Omental fat pad (tissue), 4 donors: ENCODE results near the gene THEMIS. TPM values are rescaled to one million over a fixed set of nuclear protein-coding genes. Genes with fewer than 3 reads are reported as not detected.

Experiments used
- ATAC-seq: fragments of 150-250 bp; one replicate; pipeline ENCODE4 v1.9.1; 2016; ENCODE audit warnings: mild to moderate bottlenecking, moderate library complexity; ENCODE audit not compliant: low FRiP score
- DNase-seq: peaks from one replicate; pipeline ENCODE4 v3.0.0-alpha.2; 2019; ENCODE audit warnings: low spot score
- total RNA-seq, 4 donors: library from RNA; depleted of rRNA; stranded (reverse); fragments of >200 nt; gene quantifications; one replicate each; pipeline ENCODE4 v1.1.0, GENCODE V29; 2016
- TF ChIP-seq, protein P1 (sequence below), 3 donors: fragments of 450-650 bp; IDR thresholded peaks; one replicate each; pipeline ENCODE4 v1.5.1; 2016 to 2017; ENCODE audit warnings: antibody characterized with exemption in 3 of 3, mild to moderate bottlenecking in 3 of 3, moderate library complexity in 2 of 3

The THEMIS gene
- total RNA-seq, 4 donors from 2014 or later, result 0.56 to 1.7 (median 1.4) TPM

DNA sequence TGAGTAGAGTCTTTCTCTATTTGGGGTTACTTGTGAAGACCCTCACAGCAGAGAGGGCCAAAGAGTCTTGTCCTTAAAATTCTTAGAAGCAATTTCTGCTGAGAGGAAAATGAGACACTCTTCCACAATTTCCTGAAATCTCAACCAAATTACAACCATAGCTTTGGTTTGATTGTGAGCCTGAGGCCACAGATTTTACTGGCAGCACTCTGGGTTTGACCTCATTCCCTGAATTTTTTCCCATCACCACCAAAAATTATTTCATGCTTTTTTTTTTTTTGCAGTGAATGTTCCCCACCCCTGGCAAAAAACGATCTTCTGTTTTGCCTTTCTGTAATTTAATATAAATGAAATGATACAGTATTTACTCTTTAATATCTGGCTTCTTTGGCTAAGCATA, 125.5 kb downstream of the THEMIS start:
- no peak for DNase-seq
- TF ChIP-seq, protein P1, sequence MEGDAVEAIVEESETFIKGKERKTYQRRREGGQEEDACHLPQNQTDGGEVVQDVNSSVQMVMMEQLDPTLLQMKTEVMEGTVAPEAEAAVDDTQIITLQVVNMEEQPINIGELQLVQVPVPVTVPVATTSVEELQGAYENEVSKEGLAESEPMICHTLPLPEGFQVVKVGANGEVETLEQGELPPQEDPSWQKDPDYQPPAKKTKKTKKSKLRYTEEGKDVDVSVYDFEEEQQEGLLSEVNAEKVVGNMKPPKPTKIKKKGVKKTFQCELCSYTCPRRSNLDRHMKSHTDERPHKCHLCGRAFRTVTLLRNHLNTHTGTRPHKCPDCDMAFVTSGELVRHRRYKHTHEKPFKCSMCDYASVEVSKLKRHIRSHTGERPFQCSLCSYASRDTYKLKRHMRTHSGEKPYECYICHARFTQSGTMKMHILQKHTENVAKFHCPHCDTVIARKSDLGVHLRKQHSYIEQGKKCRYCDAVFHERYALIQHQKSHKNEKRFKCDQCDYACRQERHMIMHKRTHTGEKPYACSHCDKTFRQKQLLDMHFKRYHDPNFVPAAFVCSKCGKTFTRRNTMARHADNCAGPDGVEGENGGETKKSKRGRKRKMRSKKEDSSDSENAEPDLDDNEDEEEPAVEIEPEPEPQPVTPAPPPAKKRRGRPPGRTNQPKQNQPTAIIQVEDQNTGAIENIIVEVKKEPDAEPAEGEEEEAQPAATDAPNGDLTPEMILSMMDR (IDR thresholded peaks at IDR 0.05), result no peak

DNA sequence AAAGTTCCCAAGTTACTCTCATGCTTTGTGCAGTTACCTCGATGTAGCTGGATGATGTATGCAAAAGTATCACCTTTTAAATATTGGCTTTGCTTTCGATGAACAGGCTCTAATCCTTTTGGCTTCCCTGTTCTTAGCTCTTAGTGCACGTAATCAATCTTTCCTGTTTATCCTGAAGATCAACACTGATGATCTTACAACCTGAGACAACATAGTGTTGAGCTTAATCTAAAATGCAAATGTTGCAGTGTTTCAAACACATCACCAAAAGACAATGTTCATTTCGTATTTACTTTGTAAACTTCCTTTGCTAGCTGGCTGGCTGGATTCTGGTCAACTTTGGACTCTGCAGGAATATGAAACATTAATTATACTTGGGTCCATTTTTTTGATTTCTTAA, 132.1 kb downstream of the THEMIS start:
- TF ChIP-seq, protein P1 (IDR thresholded peaks at IDR 0.05), result no peak
- ATAC-seq (no peak), DNase-seq (no peak)

More for the DNA sequence above, 125.5 kb downstream of the THEMIS start:
- no peak for ATAC-seq

DNA sequence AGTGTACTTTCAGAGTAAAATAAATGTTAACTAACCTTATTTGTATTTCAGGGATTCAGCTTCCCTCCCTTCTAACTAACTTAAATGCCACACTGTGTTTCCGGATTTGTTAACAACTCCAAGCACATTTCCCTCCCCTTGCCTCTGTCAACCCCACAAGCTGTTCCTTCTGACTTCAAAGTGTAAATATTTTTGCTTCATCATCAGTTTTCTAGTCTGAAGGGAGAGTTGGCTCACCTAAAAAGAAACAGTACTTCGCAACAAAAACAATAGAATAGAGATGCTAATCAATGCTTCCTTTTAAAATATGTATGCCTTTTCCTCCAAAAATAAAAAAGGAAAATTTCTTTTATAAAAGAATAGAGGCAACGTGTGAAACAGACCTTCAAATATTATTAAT, 132.6 kb downstream of the THEMIS start:
- ATAC-seq (no peak), DNase-seq (no peak)
- TF ChIP-seq, protein P1 (IDR thresholded peaks at IDR 0.05), result no peak

DNA sequence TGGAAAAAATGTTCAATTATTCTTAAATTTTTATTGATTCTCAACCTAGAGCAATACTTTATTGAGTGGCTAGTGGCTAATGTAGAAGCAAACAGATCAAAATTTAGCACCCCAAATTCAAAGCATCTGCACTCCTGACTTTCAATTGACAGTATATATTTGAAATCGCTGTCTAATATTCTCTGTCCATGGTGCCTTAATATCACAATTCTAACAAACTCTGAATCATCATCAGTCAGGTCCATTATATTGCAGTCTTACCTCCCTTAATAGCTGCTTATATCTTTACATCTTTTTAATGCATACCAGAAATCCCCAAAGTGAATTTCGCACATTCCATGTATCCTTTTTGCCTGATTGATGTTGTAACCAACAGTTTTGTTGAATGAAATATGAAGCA, 134.9 kb downstream of the THEMIS start:
- no peak for DNase-seq
- ATAC-seq, result no peak
- TF ChIP-seq, protein P1 (IDR thresholded peaks at IDR 0.05), result no peak

DNA sequence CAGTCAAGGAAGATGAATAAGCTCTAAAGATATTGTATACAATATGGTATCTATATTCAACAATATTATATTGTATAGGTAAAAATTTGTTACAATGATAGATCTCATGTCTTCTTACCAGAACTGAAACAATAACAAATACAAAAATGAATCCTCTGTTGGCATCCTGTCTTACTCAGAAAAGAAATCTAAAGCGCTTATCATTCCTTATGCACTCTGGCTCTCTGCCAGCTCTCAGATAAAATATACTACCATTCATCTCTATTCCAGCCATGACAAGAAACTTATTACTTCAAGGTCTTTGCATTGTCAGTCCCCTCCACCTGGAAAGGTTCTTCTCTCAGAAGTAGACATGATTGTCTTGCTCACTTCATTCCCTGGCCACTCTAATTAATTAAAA, 138.6 kb downstream of the THEMIS start:
- ATAC-seq, result no peak
- TF ChIP-seq, protein P1 (IDR thresholded peaks at IDR 0.05), result no peak

DNA sequence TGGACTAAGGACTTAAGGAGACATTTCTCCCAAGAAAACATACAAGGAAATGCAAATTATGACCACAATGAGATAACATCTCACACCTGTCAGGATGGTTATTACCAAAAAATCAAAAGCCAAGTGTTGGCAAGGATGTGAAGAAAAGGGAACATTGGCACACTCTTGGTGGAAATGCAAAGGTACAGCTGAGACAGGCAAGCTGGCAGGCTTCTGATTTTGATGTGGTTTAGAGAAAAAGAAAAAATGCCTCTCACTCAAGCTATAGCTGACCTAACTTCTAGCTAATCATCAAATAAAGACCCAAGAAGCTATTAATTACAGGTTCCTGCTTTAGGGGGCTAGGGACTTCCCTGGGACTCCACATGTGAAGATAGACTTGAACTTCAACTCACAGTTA, 139.8 kb downstream of the THEMIS start:
- TF ChIP-seq, protein P1 (IDR thresholded peaks at IDR 0.05), result no peak

More for the DNA sequence above, 138.6 kb downstream of the THEMIS start:
- no peak for DNase-seq

DNA sequence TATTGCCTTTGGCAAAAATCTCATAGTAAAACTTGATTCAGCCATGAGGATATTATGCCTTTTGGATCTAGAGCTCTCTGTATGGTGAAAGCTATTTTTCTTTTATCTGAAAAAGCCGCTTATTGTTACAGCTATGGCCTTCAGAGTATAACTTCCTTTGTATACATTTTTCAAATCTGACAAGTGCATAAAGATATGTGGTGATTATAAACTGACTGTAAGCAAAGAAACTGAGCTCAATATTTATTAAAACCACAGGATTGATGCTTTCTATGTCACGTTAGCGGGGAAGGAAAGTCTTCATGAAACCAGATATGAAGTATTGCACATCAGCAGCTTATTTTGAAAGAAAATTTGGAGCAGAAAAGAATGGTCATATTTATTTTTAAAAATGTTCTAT, 151.8 kb downstream of the THEMIS start:
- TF ChIP-seq, protein P1 (IDR thresholded peaks at IDR 0.05), result no peak
- DNase-seq (no peak), ATAC-seq (no peak)

More for the DNA sequence above, 139.8 kb downstream of the THEMIS start:
- DNase-seq (no peak), ATAC-seq (no peak)
